ENCODE data around the gene CCDC13. TPM values are rescaled to one million over a fixed set of nuclear protein-coding genes. Genes with fewer than 3 reads are reported as not detected.

CCDC13 gene
- total and polyA plus RNA-seq, 2 experiments from 2014 or later: 0.27 to 0.45 TPM

DNA sequence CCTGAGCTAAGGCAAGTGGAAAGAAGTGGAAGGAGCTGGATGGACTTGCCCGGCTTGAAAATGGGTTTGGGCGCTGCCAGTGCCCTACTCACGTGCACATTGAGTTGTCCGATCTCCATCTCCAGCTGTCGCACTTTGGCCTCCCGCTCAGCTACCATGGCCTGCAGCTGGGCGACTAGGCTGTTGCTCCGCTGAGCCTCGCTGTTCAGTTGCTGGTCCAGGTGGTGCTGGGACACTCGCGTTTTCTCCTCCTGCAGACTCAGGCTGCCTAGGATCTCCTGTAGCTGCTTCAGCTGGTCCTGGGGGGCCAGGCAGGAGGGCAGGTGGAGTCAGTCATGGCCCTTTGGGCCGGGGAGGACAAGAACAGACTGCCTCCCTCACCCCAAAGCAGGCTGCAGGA lies 37.4 kb downstream of the CCDC13 start:
- Histone ChIP-seq H3K36me3 (ENCODE audit: insufficient read depth) (no peaks in the 10 kb centered on the region), H4K20me1 (replicated peaks; ENCODE audit: insufficient read depth) (no peaks in the 10 kb centered on the region), H3K4me3 (no peak overlapping the region), H3K79me2 (replicated peaks; ENCODE audit: insufficient read depth) (no peaks in the 10 kb centered on the region), H3K27me3 (ENCODE audit: insufficient read depth) (no peaks in the 10 kb centered on the region), H3K4me2 (no peak overlapping the region), H3K27ac (ENCODE audit: low read depth) (no peak overlapping the region), H2AFZ (no peak overlapping the region), H3F3A (replicated peaks; ENCODE audit: low read depth) (no peaks in the 10 kb centered on the region), H3K9me2 (ENCODE audit: insufficient read depth) (peaks cover 5% of the 10 kb centered on the region; the same call in 1 of the 2 replicates), H3K4me1 (ENCODE audit: insufficient read depth) (peaks cover 15% of the 10 kb centered on the region)
- H3K27ac Mint-ChIP-seq: no peak overlapping the region
- H3K4me1 Mint-ChIP-seq: peaks cover 34% of the 10 kb centered on the region
- H3K4me3 Mint-ChIP-seq: no peak overlapping the region
- no peaks in the 10 kb centered on the region for H3K36me3 Mint-ChIP-seq (ENCODE audit: low read depth)
- DNase-seq (ENCODE audit: low spot score) (no peak), ATAC-seq (no peak)
- no peak for TF ChIP-seq CREB1 (CRISPR knock-in tag; IDR thresholded peaks at IDR 0.05; ENCODE audit: low read depth)
- no peak for TF ChIP-seq NANOG (IDR thresholded peaks at IDR 0.05; ENCODE audit: borderline replicate concordance)
- TF ChIP-seq EZH2phosphoT487 (IDR thresholded peaks at IDR 0.05; ENCODE audit: unreplicated experiment): no peak
- TF ChIP-seq ZNF114 (CRISPR knock-in tag; IDR thresholded peaks at IDR 0.05): no peak
- no peak for TF ChIP-seq POLR2AphosphoS5 (IDR thresholded peaks at IDR 0.05; ENCODE audit: low read depth)
- TF ChIP-seq, protein P1, sequence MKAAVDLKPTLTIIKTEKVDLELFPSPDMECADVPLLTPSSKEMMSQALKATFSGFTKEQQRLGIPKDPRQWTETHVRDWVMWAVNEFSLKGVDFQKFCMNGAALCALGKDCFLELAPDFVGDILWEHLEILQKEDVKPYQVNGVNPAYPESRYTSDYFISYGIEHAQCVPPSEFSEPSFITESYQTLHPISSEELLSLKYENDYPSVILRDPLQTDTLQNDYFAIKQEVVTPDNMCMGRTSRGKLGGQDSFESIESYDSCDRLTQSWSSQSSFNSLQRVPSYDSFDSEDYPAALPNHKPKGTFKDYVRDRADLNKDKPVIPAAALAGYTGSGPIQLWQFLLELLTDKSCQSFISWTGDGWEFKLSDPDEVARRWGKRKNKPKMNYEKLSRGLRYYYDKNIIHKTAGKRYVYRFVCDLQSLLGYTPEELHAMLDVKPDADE (IDR thresholded peaks at IDR 0.05): no peak
- TF ChIP-seq, protein P2, sequence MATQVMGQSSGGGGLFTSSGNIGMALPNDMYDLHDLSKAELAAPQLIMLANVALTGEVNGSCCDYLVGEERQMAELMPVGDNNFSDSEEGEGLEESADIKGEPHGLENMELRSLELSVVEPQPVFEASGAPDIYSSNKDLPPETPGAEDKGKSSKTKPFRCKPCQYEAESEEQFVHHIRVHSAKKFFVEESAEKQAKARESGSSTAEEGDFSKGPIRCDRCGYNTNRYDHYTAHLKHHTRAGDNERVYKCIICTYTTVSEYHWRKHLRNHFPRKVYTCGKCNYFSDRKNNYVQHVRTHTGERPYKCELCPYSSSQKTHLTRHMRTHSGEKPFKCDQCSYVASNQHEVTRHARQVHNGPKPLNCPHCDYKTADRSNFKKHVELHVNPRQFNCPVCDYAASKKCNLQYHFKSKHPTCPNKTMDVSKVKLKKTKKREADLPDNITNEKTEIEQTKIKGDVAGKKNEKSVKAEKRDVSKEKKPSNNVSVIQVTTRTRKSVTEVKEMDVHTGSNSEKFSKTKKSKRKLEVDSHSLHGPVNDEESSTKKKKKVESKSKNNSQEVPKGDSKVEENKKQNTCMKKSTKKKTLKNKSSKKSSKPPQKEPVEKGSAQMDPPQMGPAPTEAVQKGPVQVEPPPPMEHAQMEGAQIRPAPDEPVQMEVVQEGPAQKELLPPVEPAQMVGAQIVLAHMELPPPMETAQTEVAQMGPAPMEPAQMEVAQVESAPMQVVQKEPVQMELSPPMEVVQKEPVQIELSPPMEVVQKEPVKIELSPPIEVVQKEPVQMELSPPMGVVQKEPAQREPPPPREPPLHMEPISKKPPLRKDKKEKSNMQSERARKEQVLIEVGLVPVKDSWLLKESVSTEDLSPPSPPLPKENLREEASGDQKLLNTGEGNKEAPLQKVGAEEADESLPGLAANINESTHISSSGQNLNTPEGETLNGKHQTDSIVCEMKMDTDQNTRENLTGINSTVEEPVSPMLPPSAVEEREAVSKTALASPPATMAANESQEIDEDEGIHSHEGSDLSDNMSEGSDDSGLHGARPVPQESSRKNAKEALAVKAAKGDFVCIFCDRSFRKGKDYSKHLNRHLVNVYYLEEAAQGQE (IDR thresholded peaks at IDR 0.05; ENCODE audit: unreplicated experiment): no peak
- TF ChIP-seq STAT1 (IDR thresholded peaks at IDR 0.05; ENCODE audit: unreplicated experiment): no peak
- no peak for TF ChIP-seq ZNF331 (CRISPR knock-in tag; IDR thresholded peaks at IDR 0.05; ENCODE audit: low read depth)
- TF ChIP-seq JUNB (IDR thresholded peaks at IDR 0.05; ENCODE audit: unreplicated experiment): no peak
- TF ChIP-seq, protein P3, sequence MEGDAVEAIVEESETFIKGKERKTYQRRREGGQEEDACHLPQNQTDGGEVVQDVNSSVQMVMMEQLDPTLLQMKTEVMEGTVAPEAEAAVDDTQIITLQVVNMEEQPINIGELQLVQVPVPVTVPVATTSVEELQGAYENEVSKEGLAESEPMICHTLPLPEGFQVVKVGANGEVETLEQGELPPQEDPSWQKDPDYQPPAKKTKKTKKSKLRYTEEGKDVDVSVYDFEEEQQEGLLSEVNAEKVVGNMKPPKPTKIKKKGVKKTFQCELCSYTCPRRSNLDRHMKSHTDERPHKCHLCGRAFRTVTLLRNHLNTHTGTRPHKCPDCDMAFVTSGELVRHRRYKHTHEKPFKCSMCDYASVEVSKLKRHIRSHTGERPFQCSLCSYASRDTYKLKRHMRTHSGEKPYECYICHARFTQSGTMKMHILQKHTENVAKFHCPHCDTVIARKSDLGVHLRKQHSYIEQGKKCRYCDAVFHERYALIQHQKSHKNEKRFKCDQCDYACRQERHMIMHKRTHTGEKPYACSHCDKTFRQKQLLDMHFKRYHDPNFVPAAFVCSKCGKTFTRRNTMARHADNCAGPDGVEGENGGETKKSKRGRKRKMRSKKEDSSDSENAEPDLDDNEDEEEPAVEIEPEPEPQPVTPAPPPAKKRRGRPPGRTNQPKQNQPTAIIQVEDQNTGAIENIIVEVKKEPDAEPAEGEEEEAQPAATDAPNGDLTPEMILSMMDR (conservative IDR thresholded peaks at IDR 0.05; ENCODE audit: low read depth in 2 of 2): no peak
- H3K27me3 Mint-ChIP-seq (ENCODE audit: insufficient read depth, low read depth, poor library complexity): peaks cover 15% of the 10 kb centered on the region
- peaks cover 6% of the 10 kb centered on the region; the same call in 1 of the 3 replicates for H3K9me3 Mint-ChIP-seq
